ENCODE data around the gene ABHD1. TPM values are rescaled to one million over a fixed set of nuclear protein-coding genes. Genes with fewer than 3 reads are reported as not detected.
"Not testable (repeated sequence)": the region's sequence is repeated elsewhere in the genome, so short reads cannot be mapped to it uniquely, and the experiment has no call there.

The ABHD1 gene
- total and polyA plus RNA-seq, 3 experiments from 2014 or later, result 0.33 to 1.4 (median 0.90) TPM

GRCh38 chr2:27105981-27106380, 17.6 kb upstream of the ABHD1 start:
- Mint-ChIP-seq H3K9me3 (no peaks in the 10 kb centered on the region), H3K36me3 (no peaks in the 10 kb centered on the region), H3K27me3 (peaks cover 10 to 32% of the 10 kb centered on the region in 2 donors), H3K4me3 (no peak overlapping the region), H3K4me1 (no peaks in the 10 kb centered on the region), H3K27ac (no peak overlapping the region)
- H3K9me3 ChIP-seq (ENCODE audit: low read length), result no peaks in the 10 kb centered on the region
- H3K4me1 ChIP-seq (ENCODE audit: insufficient read depth, low read length), result no peaks in the 10 kb centered on the region
- no peaks in the 10 kb centered on the region for H3K36me3 ChIP-seq (ENCODE audit: insufficient read depth, low read length)
- ChIA-PET POLR2A (no interaction called here), CTCF (interaction anchor here (1.0 to 1.2 kb wide), 2 partner anchors 86 to 159 kb away, joined by 3 read pairs; no protein-coding TSS in a partner anchor)
- no peak overlapping the region for H3K27ac ChIP-seq (ENCODE audit: low read depth, low read length)
- DNase-seq, result no peak
- H3K27me3 ChIP-seq (ENCODE audit: insufficient read depth, low read length, poor library complexity, severe bottlenecking), result peaks cover 4% of the 10 kb centered on the region
- no peak overlapping the region for H3K4me3 ChIP-seq (ENCODE audit: low read length)

- H3K27ac Mint-ChIP-seq, result peak overlapping the region in 1 of 8 donors; percentile 41
- H3K4me3 ChIP-seq (ENCODE audit: low read length), result no peak overlapping the region
- peaks cover 10 to 32% of the 10 kb centered on the region in 2 donors for H3K27me3 Mint-ChIP-seq
- H3K4me1 Mint-ChIP-seq, result no peaks in the 10 kb centered on the region
- POLR2A ChIA-PET, result no interaction called here
- peaks cover 4% of the 10 kb centered on the region for H3K27me3 ChIP-seq (ENCODE audit: insufficient read depth, low read length, poor library complexity, severe bottlenecking)
- no peaks in the 10 kb centered on the region for H3K4me1 ChIP-seq (ENCODE audit: insufficient read depth, low read length)
- H3K27ac ChIP-seq (ENCODE audit: low read depth, low read length), result no peak overlapping the region
- no peaks in the 10 kb centered on the region for H3K9me3 ChIP-seq (ENCODE audit: low read length)
- no peaks in the 10 kb centered on the region for H3K36me3 Mint-ChIP-seq
- H3K9me3 Mint-ChIP-seq, result no peaks in the 10 kb centered on the region
- H3K4me3 Mint-ChIP-seq, result no peak overlapping the region
- no peak for DNase-seq
- CTCF ChIA-PET, result interaction anchor here (1.2 kb wide), 2 partner anchors 8 to 172 kb away, joined by 3 to 4 read pairs; no protein-coding TSS in a partner anchor
- no peaks in the 10 kb centered on the region for H3K36me3 ChIP-seq (ENCODE audit: insufficient read depth, low read length)
Observed at GRCh38 chr2:27108221-27108620, 15.4 kb upstream of the ABHD1 start.

- Mint-ChIP-seq H3K27me3 (peaks cover 12 to 29% of the 10 kb centered on the region in 2 donors), H3K36me3 (no peaks in the 10 kb centered on the region), H3K4me3 (no peak overlapping the region), H3K27ac (no peak overlapping the region), H3K9me3 (no peaks in the 10 kb centered on the region), H3K4me1 (no peaks in the 10 kb centered on the region)
- DNase-seq, result no peak
- Histone ChIP-seq H3K27ac (ENCODE audit: low read depth, low read length) (no peak overlapping the region), H3K4me3 (ENCODE audit: low read length) (no peak overlapping the region), H3K4me1 (ENCODE audit: insufficient read depth, low read length) (no peaks in the 10 kb centered on the region), H3K27me3 (ENCODE audit: insufficient read depth, low read length, poor library complexity, severe bottlenecking) (peaks cover 4% of the 10 kb centered on the region), H3K36me3 (ENCODE audit: insufficient read depth, low read length) (no peaks in the 10 kb centered on the region), H3K9me3 (ENCODE audit: low read length) (no peaks in the 10 kb centered on the region)
- POLR2A ChIA-PET, result interaction anchor here (0.7 kb wide), 1 partner anchor 77 kb away, joined by 3 read pairs; no protein-coding TSS in a partner anchor
- CTCF ChIA-PET, result interaction anchor here (1.2 kb wide), 2 partner anchors 9 to 171 kb away, joined by 3 to 4 read pairs; no protein-coding TSS in a partner anchor
Observed at GRCh38 chr2:27109083-27109482, 14.5 kb upstream of the ABHD1 start.

GRCh38 chr2:27110603-27111352, 12.8 kb upstream of the ABHD1 start:
- CTCF ChIA-PET; H3K4me3 ChIP-seq (ENCODE audit: low read length); H3K4me1 ChIP-seq (ENCODE audit: insufficient read depth, low read length); H3K27ac Mint-ChIP-seq; H3K4me3 Mint-ChIP-seq; H3K36me3 ChIP-seq (ENCODE audit: insufficient read depth, low read length); H3K4me1 Mint-ChIP-seq; POLR2A ChIA-PET; H3K27me3 ChIP-seq (ENCODE audit: insufficient read depth, low read length, poor library complexity, severe bottlenecking); H3K27ac ChIP-seq (ENCODE audit: low read depth, low read length); H3K9me3 ChIP-seq (ENCODE audit: low read length); DNase-seq; H3K9me3 Mint-ChIP-seq; H3K36me3 Mint-ChIP-seq: not testable (repeated sequence)
- peaks cover 11 to 24% of the 10 kb centered on the region in 2 donors for H3K27me3 Mint-ChIP-seq

GRCh38 chr2:27111392-27112078, 12.1 kb upstream of the ABHD1 start:
- H3K9me3 ChIP-seq (ENCODE audit: low read length); POLR2A ChIA-PET; H3K36me3 ChIP-seq (ENCODE audit: insufficient read depth, low read length); H3K4me3 ChIP-seq (ENCODE audit: low read length); H3K27me3 ChIP-seq (ENCODE audit: insufficient read depth, low read length, poor library complexity, severe bottlenecking); H3K27ac ChIP-seq (ENCODE audit: low read depth, low read length); H3K4me1 Mint-ChIP-seq; H3K9me3 Mint-ChIP-seq; H3K36me3 Mint-ChIP-seq; H3K4me3 Mint-ChIP-seq; H3K4me1 ChIP-seq (ENCODE audit: insufficient read depth, low read length); DNase-seq; H3K27ac Mint-ChIP-seq: not testable (repeated sequence)
- H3K27me3 Mint-ChIP-seq, result peaks cover 11 to 17% of the 10 kb centered on the region in 2 donors
- CTCF ChIA-PET, result interaction anchor here (1.0 kb wide), 1 partner anchor 150 kb away, joined by 3 read pairs; no protein-coding TSS in a partner anchor

- H3K4me1 ChIP-seq (ENCODE audit: insufficient read depth, low read length), result no peaks in the 10 kb centered on the region
- Mint-ChIP-seq H3K9me3 (no peaks in the 10 kb centered on the region), H3K4me1 (peaks cover 5 to 10% (median 6%) of the 10 kb centered on the region in 3 donors), H3K36me3 (no peaks in the 10 kb centered on the region), H3K4me3 (no peak overlapping the region), H3K27ac (no peak overlapping the region), H3K27me3 (peaks cover 19 to 34% of the 10 kb centered on the region in 2 donors)
- no peak overlapping the region for H3K4me3 ChIP-seq (ENCODE audit: low read length)
- peaks cover 11% of the 10 kb centered on the region for H3K27me3 ChIP-seq (ENCODE audit: insufficient read depth, low read length, poor library complexity, severe bottlenecking)
- no peaks in the 10 kb centered on the region for H3K36me3 ChIP-seq (ENCODE audit: insufficient read depth, low read length)
- ChIA-PET CTCF (interaction anchor here (2.0 kb wide), 1 partner anchor 8 kb away, joined by 6 read pairs; the partner anchor contains the start of gene ABHD1), POLR2A (interaction anchor here (0.6 kb wide), 1 partner anchor 199 kb away, joined by 4 read pairs; no protein-coding TSS in a partner anchor)
- no peaks in the 10 kb centered on the region for H3K9me3 ChIP-seq (ENCODE audit: low read length)
- H3K27ac ChIP-seq (ENCODE audit: low read depth, low read length), result no peak overlapping the region
- no peak for DNase-seq
Observed at GRCh38 chr2:27115519-27115918, 8.1 kb upstream of the ABHD1 start.

GRCh38 chr2:27117995-27118524, 5.6 kb upstream of the ABHD1 start:
- H3K27ac ChIP-seq (ENCODE audit: low read depth, low read length), result no peak overlapping the region
- Mint-ChIP-seq H3K27me3 (peaks cover 21 to 34% of the 10 kb centered on the region in 2 donors), H3K9me3 (no peaks in the 10 kb centered on the region), H3K4me3 (peak overlapping the region in 5 of 7 donors; percentile 16 to 59 (median 34)), H3K36me3 (no peaks in the 10 kb centered on the region), H3K4me1 (peaks cover 12 to 14% (median 14%) of the 10 kb centered on the region in 3 donors), H3K27ac (no peak overlapping the region)
- H3K9me3 ChIP-seq (ENCODE audit: low read length), result no peaks in the 10 kb centered on the region
- CTCF ChIA-PET, result no interaction called here
- H3K27me3 ChIP-seq (ENCODE audit: insufficient read depth, low read length, poor library complexity, severe bottlenecking), result peaks cover 11% of the 10 kb centered on the region
- H3K36me3 ChIP-seq (ENCODE audit: insufficient read depth, low read length), result no peaks in the 10 kb centered on the region
- H3K4me1 ChIP-seq (ENCODE audit: insufficient read depth, low read length), result peaks cover 7% of the 10 kb centered on the region
- no peak for DNase-seq
- no peak overlapping the region for H3K4me3 ChIP-seq (ENCODE audit: low read length)
- POLR2A ChIA-PET, result no interaction called here

Data from CD8-positive, alpha-beta memory T cell (primary cell).